ENCODE data around the gene SLC38A2. TPM values are rescaled to one million over a fixed set of nuclear protein-coding genes. Genes with fewer than 3 reads are reported as not detected.

The SLC38A2 gene
- total RNA-seq, 1 experiment from 2014 or later = 341 TPM

DNA sequence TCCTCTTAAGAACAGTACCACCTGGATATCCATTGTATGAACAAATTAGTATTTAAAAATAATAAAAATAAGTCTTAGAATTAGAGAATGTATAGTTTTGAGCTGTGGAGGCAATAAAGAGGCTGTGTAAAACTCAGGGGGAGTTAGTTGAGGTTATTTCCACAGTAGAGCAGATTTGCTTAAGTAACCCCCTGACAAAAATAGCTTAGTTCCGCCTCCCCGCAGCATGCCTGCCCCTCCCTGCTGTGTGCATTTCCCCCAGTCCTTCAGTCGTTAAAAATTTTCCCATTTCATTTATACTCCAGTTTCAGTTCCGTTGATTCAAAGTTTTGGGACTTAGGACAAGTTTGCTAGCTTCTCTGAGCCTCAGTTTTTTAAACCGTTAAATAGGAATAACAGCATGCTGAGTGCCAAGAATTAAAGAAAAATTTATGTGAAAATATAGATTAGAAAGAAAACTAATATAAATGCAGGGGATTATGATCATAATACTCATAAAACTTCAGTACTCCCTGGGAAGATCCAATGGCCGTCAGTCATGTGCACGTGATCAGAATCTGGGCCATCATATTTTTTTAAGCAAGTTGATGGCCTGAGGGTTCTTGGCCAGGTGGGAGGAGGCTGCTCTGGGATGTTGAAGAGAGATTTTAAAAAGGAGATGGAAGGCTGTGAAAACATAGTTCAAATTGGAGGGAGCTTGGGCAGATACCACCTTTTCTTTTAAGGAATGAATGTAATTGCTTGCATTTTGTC lies 14.5 kb upstream of the SLC38A2 start:
- in situ Hi-C loops (cut with HindIII; ENCODE audit: low pct_unique_long_range_greater_than_20kb, low sequenced_read_pairs) (no loop called here), intact Hi-C loops (cut with micrococcal nuclease; ENCODE audit: unreplicated experiment) (no loop called here)
- H3K36me3 ChIP-seq (ENCODE audit: control insufficient read depth, insufficient read depth, low read length) = no peaks in the 10 kb centered on the region; the same call in none of the 2 replicates
- peaks cover 86% of the 10 kb centered on the region for H3K4me1 ChIP-seq (ENCODE audit: control insufficient read depth, insufficient read depth, low read length)
- ATAC-seq (no peak), DNase-seq (ENCODE audit: low read depth, low spot score) (no peak)
- ChIA-PET CTCF (interaction anchor here (0.8 kb wide), 1 partner anchor 274 kb away, joined by 3 read pairs; no protein-coding TSS in a partner anchor), POLR2A (interaction anchor here (0.6 to 0.9 kb wide), 2 partner anchors 15 to 169 kb away, joined by 4 read pairs; no protein-coding TSS in a partner anchor)
- no peaks in the 10 kb centered on the region for H3K27me3 ChIP-seq (ENCODE audit: control insufficient read depth, insufficient read depth, low read length)
- H3K4me3 ChIP-seq (ENCODE audit: low read depth in 2 of 2, low read length in 2 of 2) = peak overlapping the region in 1 of 2 experiments; percentile 20; a peak in 2 of 4 replicates
- no peaks in the 10 kb centered on the region for H3K9me3 ChIP-seq (ENCODE audit: control insufficient read depth, insufficient read depth, low read depth, low read length)
- no TSS peak for BruUV-seq (replicated peaks)
- peak overlapping the region; percentile 100 for H3K27ac ChIP-seq (ENCODE audit: low read length)
- no peak for TF ChIP-seq TCF7L2 (IDR thresholded peaks at IDR 0.05; ENCODE audit: low read depth, low read length)
- no peak for TF ChIP-seq POLR2AphosphoS5 (IDR thresholded peaks at IDR 0.05; ENCODE audit: low read depth, low read length)
- TF ChIP-seq SIN3A (IDR thresholded peaks at IDR 0.05; ENCODE audit: borderline replicate concordance, insufficient read depth, low read depth, low read length) = no peak
- TF ChIP-seq, protein P1, sequence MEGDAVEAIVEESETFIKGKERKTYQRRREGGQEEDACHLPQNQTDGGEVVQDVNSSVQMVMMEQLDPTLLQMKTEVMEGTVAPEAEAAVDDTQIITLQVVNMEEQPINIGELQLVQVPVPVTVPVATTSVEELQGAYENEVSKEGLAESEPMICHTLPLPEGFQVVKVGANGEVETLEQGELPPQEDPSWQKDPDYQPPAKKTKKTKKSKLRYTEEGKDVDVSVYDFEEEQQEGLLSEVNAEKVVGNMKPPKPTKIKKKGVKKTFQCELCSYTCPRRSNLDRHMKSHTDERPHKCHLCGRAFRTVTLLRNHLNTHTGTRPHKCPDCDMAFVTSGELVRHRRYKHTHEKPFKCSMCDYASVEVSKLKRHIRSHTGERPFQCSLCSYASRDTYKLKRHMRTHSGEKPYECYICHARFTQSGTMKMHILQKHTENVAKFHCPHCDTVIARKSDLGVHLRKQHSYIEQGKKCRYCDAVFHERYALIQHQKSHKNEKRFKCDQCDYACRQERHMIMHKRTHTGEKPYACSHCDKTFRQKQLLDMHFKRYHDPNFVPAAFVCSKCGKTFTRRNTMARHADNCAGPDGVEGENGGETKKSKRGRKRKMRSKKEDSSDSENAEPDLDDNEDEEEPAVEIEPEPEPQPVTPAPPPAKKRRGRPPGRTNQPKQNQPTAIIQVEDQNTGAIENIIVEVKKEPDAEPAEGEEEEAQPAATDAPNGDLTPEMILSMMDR (IDR thresholded peaks at IDR 0.05) = no peak
- no peak for TF ChIP-seq REST (IDR thresholded peaks at IDR 0.05; ENCODE audit: insufficient read depth in 1 of 2, low read depth in 2 of 2, low read length in 1 of 2)

GRCh38 chr12:46386360-46386867 lies 13.8 kb upstream of the SLC38A2 start:
- no peak for ATAC-seq
- Histone ChIP-seq H3K27ac (ENCODE audit: low read length) (peak overlapping the region; percentile 100), H3K36me3 (ENCODE audit: control insufficient read depth, insufficient read depth, low read length) (no peaks in the 10 kb centered on the region; the same call in none of the 2 replicates), H3K9me3 (ENCODE audit: control insufficient read depth, insufficient read depth, low read depth, low read length) (no peaks in the 10 kb centered on the region), H3K4me1 (ENCODE audit: control insufficient read depth, insufficient read depth, low read length) (peaks cover 84% of the 10 kb centered on the region), H3K4me3 (ENCODE audit: low read depth in 2 of 2, low read length in 2 of 2) (no peak overlapping the region; a peak in 1 of 4 replicates), H3K27me3 (ENCODE audit: control insufficient read depth, insufficient read depth, low read length) (no peaks in the 10 kb centered on the region)
- BruUV-seq (replicated peaks) = no TSS peak
- CTCF ChIA-PET = interaction anchor here (0.8 kb wide), 1 partner anchor 275 kb away, joined by 3 read pairs; no protein-coding TSS in a partner anchor
- DNase-seq (ENCODE audit: low read depth, low spot score) = peak; percentile 94
- in situ Hi-C loops (cut with HindIII; ENCODE audit: low pct_unique_long_range_greater_than_20kb, low sequenced_read_pairs) = no loop called here
- POLR2A ChIA-PET = interaction anchor here (0.6 to 0.9 kb wide), 2 partner anchors 14 to 170 kb away, joined by 4 read pairs; no protein-coding TSS in a partner anchor
- TF ChIP-seq, protein P1 (IDR thresholded peaks at IDR 0.05) = no peak
- 0 out of 2 replicates have a peak, but pooled peaks have one; percentile 24 for TF ChIP-seq TCF7L2 (IDR thresholded peaks at IDR 0.05; ENCODE audit: low read depth, low read length)
- intact Hi-C loops (cut with micrococcal nuclease; ENCODE audit: unreplicated experiment) = no loop called here
